22Rv1 (cell line): Measurements from ENCODE around the gene SLC66A1.

Experiments
- H3K27ac ChIP-seq: fragments of 450-650 bp; 2 replicates; pipeline ENCODE4 v1.5.1; 2017
- ZFX ChIP-seq: fragments of 450-650 bp; IDR thresholded peaks from 2 replicates; pipeline ENCODE4 v1.6.1; 2017; ENCODE audit warnings: antibody characterized with exemption, borderline replicate concordance
- TF ChIP-seq, protein P1 (sequence below): fragments of 450-650 bp; IDR thresholded peaks from 2 replicates; pipeline ENCODE4 v1.5.1; 2017; ENCODE audit warnings: mild to moderate bottlenecking

Gene SLC66A1

DNA sequence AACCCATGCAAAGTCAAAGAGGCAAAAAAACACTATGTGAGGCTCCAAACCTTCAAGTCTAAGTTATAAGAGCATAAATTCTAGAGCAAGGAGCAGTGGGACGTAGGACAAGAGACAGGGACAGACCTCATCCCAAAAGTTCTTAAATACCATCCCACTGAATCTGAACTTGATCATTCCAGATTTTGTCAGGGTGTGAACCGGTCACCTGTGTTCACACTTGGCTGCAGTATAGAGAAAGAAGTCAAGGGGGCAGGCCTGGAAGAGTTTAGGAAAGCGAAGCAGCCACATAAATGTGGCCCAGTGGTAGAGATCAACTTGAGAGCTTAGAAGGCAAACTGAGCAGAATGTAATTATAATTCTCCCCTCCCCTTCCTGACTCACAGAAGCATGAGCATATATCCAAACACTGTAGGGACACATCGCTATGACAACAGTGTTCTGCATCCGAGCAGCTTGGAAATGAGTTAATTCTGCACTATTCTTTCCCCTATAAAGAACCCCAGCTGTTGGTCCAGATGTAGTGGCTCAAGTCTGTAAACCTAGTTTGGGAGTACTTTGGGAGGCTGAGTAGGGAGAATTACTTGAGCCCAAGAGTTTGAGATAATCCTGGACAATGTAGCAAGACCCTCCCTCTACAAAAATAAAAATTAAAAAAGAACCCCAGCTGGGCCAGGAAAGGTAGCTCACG, 2.9 kb upstream of the SLC66A1 start:
- TF ChIP-seq, protein P1, sequence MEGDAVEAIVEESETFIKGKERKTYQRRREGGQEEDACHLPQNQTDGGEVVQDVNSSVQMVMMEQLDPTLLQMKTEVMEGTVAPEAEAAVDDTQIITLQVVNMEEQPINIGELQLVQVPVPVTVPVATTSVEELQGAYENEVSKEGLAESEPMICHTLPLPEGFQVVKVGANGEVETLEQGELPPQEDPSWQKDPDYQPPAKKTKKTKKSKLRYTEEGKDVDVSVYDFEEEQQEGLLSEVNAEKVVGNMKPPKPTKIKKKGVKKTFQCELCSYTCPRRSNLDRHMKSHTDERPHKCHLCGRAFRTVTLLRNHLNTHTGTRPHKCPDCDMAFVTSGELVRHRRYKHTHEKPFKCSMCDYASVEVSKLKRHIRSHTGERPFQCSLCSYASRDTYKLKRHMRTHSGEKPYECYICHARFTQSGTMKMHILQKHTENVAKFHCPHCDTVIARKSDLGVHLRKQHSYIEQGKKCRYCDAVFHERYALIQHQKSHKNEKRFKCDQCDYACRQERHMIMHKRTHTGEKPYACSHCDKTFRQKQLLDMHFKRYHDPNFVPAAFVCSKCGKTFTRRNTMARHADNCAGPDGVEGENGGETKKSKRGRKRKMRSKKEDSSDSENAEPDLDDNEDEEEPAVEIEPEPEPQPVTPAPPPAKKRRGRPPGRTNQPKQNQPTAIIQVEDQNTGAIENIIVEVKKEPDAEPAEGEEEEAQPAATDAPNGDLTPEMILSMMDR, result no peak
- no peak for TF ChIP-seq ZFX
- no peak overlapping the region for H3K27ac ChIP-seq

- TF ChIP-seq, protein P1, result no peak
- no peak for TF ChIP-seq ZFX
- peak overlapping the region; percentile 69; the same call in 1 of the 2 replicates for H3K27ac ChIP-seq
These were observed 2.1 kb upstream of the SLC66A1 start for GRCh38 chr1:19310061-19310460.

GRCh38 chr1:19310720-19311502, 1.2 kb upstream of the SLC66A1 start:
- H3K27ac ChIP-seq, result peak overlapping the region; percentile 69
- TF ChIP-seq, protein P1, result no peak
- no peak for TF ChIP-seq ZFX

DNA sequence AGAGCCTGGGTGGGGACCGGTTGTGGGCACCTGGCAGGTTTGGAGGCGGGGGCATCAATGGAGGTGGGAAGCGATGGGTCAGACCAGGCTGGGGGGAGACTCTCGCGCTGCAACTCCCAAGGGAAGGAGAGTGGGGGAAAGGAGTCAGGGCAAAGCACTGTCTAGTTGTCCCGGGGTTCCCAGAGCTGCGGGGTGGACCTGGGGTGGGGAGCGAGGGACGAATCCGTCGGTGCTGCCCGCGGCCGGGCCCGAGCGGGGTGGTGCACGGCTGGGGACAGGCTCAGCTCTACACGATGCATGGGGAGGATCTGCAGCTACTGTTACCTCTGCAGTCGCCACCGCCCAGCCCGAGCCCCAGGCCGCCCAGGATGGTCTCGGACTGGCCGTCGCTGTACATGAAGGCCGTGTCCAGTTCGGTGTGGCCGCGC, 609 bp upstream of the SLC66A1 start:
- peak overlapping the region; percentile 69 for H3K27ac ChIP-seq
- no peak for TF ChIP-seq ZFX
- TF ChIP-seq, protein P1, result no peak

GRCh38 chr1:19312782-19313635, 883 bp downstream of the SLC66A1 start:
- TF ChIP-seq ZFX, result no peak
- TF ChIP-seq, protein P1, result no peak
- peak overlapping the region; percentile 69 for H3K27ac ChIP-seq

- no peak for TF ChIP-seq ZFX
- TF ChIP-seq, protein P1, result no peak
- H3K27ac ChIP-seq, result peak overlapping the region; percentile 69; the same call in 1 of the 2 replicates
These were observed 1.5 kb downstream of the SLC66A1 start for GRCh38 chr1:19313636-19313959.
